Aortic smooth muscle cell (primary cell): Measurements from ENCODE around the gene TMEM213. TPM values are rescaled to one million over a fixed set of nuclear protein-coding genes. Genes with fewer than 3 reads are reported as not detected.

ENCODE experiments used
- total RNA-seq: library from RNA; depleted of rRNA; stranded (reverse); fragments of >200 nt; gene quantifications from 2 replicates; pipeline ENCODE4 v1.2.3, GENCODE V29; 2014

The TMEM213 gene
- total RNA-seq = not detected in 2 replicates

DNA sequence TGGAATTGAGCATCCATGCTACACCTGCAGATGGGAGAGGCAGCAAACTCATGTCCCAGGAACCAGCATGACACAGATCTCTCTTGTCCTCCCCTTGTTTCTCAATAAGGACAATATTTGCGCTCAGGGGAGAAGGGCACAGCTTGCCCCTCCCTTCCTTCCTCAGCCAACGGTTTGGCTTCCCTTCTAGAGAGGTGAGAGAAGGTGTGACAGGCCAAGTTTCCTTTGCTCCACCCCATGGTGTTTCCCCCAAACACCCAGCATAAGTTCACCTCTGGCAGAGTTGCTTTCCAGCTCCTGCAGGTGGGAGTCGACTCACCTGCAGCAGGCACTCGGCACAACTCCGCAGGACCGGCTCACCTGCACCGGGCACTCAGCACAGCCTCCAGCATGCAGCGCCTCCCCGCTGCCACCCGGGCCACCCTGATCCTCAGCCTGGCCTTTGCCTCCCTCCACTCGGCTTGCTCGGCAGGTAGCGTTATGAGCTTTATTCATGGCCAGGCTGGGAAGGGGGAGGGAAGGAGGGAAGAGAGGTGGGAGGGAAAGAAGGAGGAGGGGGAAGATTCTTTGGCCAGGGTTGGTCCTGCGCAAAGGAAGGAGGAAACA, at the start of gene TMEM213, which contains the start of gene ATP6V0A4:
TMEM213 (plus strand) TSS at position 280 of the 606 bp plus-strand sequence; CDS start at position 391, 111 bp downstream.
ATP6V0A4 (minus strand) TSS at position 482 of the 606 bp plus-strand sequence. CDS start 26,949 bp downstream, outside the sequence.

Other genes starting within 250 kb of the TMEM213 start
- not detected in 2 replicates for gene SVOPL, start 96.6 kb upstream of the TMEM213 start, total RNA-seq
- not detected in 2 replicates for gene ATP6V0A4, start 202 bp downstream of the TMEM213 start, total RNA-seq
- gene KIAA1549, start 183.4 kb downstream of the TMEM213 start, total RNA-seq = 0.26 and 0.50 TPM in 2 replicates
- gene ZC3HAV1L, start 238.0 kb downstream of the TMEM213 start, total RNA-seq = 2.6 and 3.8 TPM in 2 replicates